GM10248 (cell line): ENCODE data around the gene EREG.

Experiments used
- CTCF ChIA-PET: fragments of 300-600 bp; sonication (Branson Sonifier 250); formaldehyde crosslinking; extraction: SDS; loops from one replicate; lab custom pipeline; 2021; ENCODE audit warnings: antibody characterized with exemption; lab: Yijun Ruan, JAX
- POLR2A ChIA-PET: fragments of 350-650 bp; sonication (Branson Sonifier 250); formaldehyde crosslinking; extraction: SDS; loops from one replicate; lab custom pipeline; 2020; ENCODE audit warnings: antibody characterized with exemption; lab: Yijun Ruan, JAX
- DNase-seq: peaks from one replicate; pipeline ENCODE4 v3.0.0; 2012; ENCODE audit errors: extremely low spot score
- CTCF ChIP-seq: IDR thresholded peaks from 2 replicates; pipeline ENCODE4 v1.5.1; 2012; ENCODE audit warnings: mild to moderate bottlenecking, low read depth; ENCODE audit errors: extremely low read depth, missing control alignments, control extremely low read depth

Gene EREG

GRCh38 chr4:74387790-74388189, 22.8 kb downstream of the EREG start:
- POLR2A ChIA-PET, result no interaction called here
- DNase-seq, result no peak
- CTCF ChIA-PET, result interaction anchor here (1.2 kb wide), 1 partner anchor 68 kb away, joined by 3 read pairs; no protein-coding TSS in a partner anchor

GRCh38 chr4:74389494-74389893, 24.5 kb downstream of the EREG start:
- POLR2A ChIA-PET, result no interaction called here

More at GRCh38 chr4:74387790-74388189, 22.8 kb downstream of the EREG start:
- TF ChIP-seq CTCF, result no peak

GRCh38 chr4:74390677-74391076, 25.7 kb downstream of the EREG start:
- no peak for TF ChIP-seq CTCF
- DNase-seq, result no peak
- ChIA-PET CTCF (interaction anchor here (1.4 kb wide), 1 partner anchor 14 kb away, joined by 4 read pairs; no protein-coding TSS in a partner anchor), POLR2A (no interaction called here)

More at GRCh38 chr4:74389494-74389893, 24.5 kb downstream of the EREG start:
- DNase-seq, result no peak
- TF ChIP-seq CTCF, result no peak
- CTCF ChIA-PET, result no interaction called here

- DNase-seq, result no peak
- ChIA-PET CTCF (interaction anchor here (1.4 kb wide), 1 partner anchor 14 kb away, joined by 4 read pairs; no protein-coding TSS in a partner anchor), POLR2A (no interaction called here)
- TF ChIP-seq CTCF, result no peak
Measured at GRCh38 chr4:74391346-74391745, 26.4 kb downstream of the EREG start.

GRCh38 chr4:74391890-74392475, 27.0 kb downstream of the EREG start:
- ChIA-PET POLR2A (no interaction called here), CTCF (interaction anchor here (1.4 kb wide), 1 partner anchor 13 kb away, joined by 4 read pairs; no protein-coding TSS in a partner anchor)
- no peak for TF ChIP-seq CTCF
- DNase-seq, result no peak

GRCh38 chr4:74394476-74395136, 29.7 kb downstream of the EREG start:
- TF ChIP-seq CTCF, result no peak
- DNase-seq, result no peak
- ChIA-PET POLR2A (no interaction called here), CTCF (no interaction called here)
